HepG2 (cell line): Measurements from ENCODE around the gene UBE2O. TPM values are rescaled to one million over a fixed set of nuclear protein-coding genes. Genes with fewer than 3 reads are reported as not detected.

ENCODE experiments used
- BHLHE40 ChIP-seq: IDR thresholded peaks from 2 replicates; pipeline ENCODE4 v1.6.1; 2011; ENCODE audit warnings: low read length, improper control_type of control experiment
- FOSL2 ChIP-seq: sonication (generic); formaldehyde crosslinking; IDR thresholded peaks from 2 replicates; pipeline ENCODE4 v1.4.0; 2020; ENCODE audit warnings: missing genetic modification reagents
- HDAC1 ChIP-seq: sonication (generic); formaldehyde crosslinking; IDR thresholded peaks from 2 replicates; pipeline ENCODE4 v1.5.1; 2020; ENCODE audit warnings: mild to moderate bottlenecking, missing genetic modification reagents
- HINFP ChIP-seq: sonication (generic); formaldehyde crosslinking; IDR thresholded peaks from 2 replicates; pipeline ENCODE4 v1.4.0; 2020; ENCODE audit warnings: low read depth, mild to moderate bottlenecking, missing genetic modification reagents
- HNF4G ChIP-seq, 2 experiments: sonication (generic) in 1 of 2; formaldehyde crosslinking in 1 of 2; IDR thresholded peaks; 2 replicates each; pipeline versions ENCODE4 v1.4.0 to v1.6.1; 2011 to 2020; ENCODE audit warnings: borderline replicate concordance in 2 of 2, low read depth in 2 of 2, mild to moderate bottlenecking in 2 of 2, low read length in 1 of 2, missing genetic modification reagents in 1 of 2, moderate library complexity in 1 of 2
- KLF13 ChIP-seq: sonication (generic); formaldehyde crosslinking; IDR thresholded peaks from 2 replicates; pipeline ENCODE4 v1.4.0; 2020; ENCODE audit warnings: mild to moderate bottlenecking, missing genetic modification reagents
- LCORL ChIP-seq, 2 experiments: fragments of 450-650 bp in 1 of 2; sonication (generic) in 1 of 2; formaldehyde crosslinking in 1 of 2; IDR thresholded peaks; 2 replicates each; pipeline versions ENCODE4 v1.5.0 to v1.6.1; 2017 to 2020; ENCODE audit warnings: antibody characterized with exemption in 1 of 2, missing genetic modification reagents in 1 of 2
- MATR3 ChIP-seq: sonication (generic); formaldehyde crosslinking; IDR thresholded peaks from 2 replicates; pipeline ENCODE4 v1.4.0; 2020; ENCODE audit warnings: missing genetic modification reagents
- MIER3 ChIP-seq: IDR thresholded peaks from 2 replicates; pipeline ENCODE4 v1.6.1; 2016; ENCODE audit warnings: missing compliant biosample characterization, borderline replicate concordance
- MTA1 ChIP-seq: sonication (generic); formaldehyde crosslinking; IDR thresholded peaks from 2 replicates; pipeline ENCODE4 v1.4.0; 2020; ENCODE audit warnings: missing genetic modification reagents, mild to moderate bottlenecking, borderline replicate concordance
- PAWR ChIP-seq: sonication (generic); formaldehyde crosslinking; IDR thresholded peaks from 2 replicates; pipeline ENCODE4 v1.4.0; 2020; ENCODE audit warnings: missing genetic modification reagents, mild to moderate bottlenecking, borderline replicate concordance
- PCBP2 ChIP-seq: fragments of 200-400 bp; formaldehyde crosslinking; optimal IDR thresholded peaks from 2 replicates; pipeline ENCODE3; 2018; ENCODE audit warnings: low read length, low read depth; ENCODE audit not compliant: poor library complexity, severe bottlenecking
- SMAD3 ChIP-seq: sonication (generic); formaldehyde crosslinking; IDR thresholded peaks from 2 replicates; pipeline ENCODE4 v1.4.0; 2020; ENCODE audit warnings: missing genetic modification reagents
- TEAD2 ChIP-seq: sonication (generic); formaldehyde crosslinking; IDR thresholded peaks from 2 replicates; pipeline ENCODE4 v1.9.0; 2021; ENCODE audit warnings: missing genetic modification reagents
- ZBTB40 ChIP-seq, 2 experiments: fragments of 450-650 bp in 1 of 2; sonication (generic) in 1 of 2; formaldehyde crosslinking in 1 of 2; IDR thresholded peaks; 2 replicates each; pipeline versions ENCODE4 v1.6.1 to v1.8.0; 2016 to 2022; ENCODE audit warnings: antibody characterized with exemption in 1 of 2, mild to moderate bottlenecking in 1 of 2, missing genetic modification reagents in 1 of 2
- ZNF121 ChIP-seq: sonication (generic); formaldehyde crosslinking; IDR thresholded peaks from 2 replicates; pipeline ENCODE4 v1.5.0; 2020; ENCODE audit warnings: mild to moderate bottlenecking, missing genetic modification reagents
- ZNF549 ChIP-seq: sonication (generic); formaldehyde crosslinking; IDR thresholded peaks from 2 replicates; pipeline ENCODE4 v1.5.0; 2020; ENCODE audit warnings: missing genetic modification reagents
- polyA plus RNA-seq, 8 experiments: library from polyadenylated mRNA; depleted of rRNA in 3 of 8; stranded (reverse) in 7 of 8; unstranded in 1 of 8; fragments of >200 nt; fragmentation: Illumina TruSeq in 4 of 8; extraction: Trizol in 4 of 8; gene quantifications; 2 replicates each; pipeline versions ENCODE4 v1.2.1 to v1.2.3, GENCODE V29; 2011 to 2016; ENCODE audit warnings: low read depth in 4 of 8, missing spikeins in 1 of 8, mixed read lengths in 1 of 8; ENCODE audit not compliant: insufficient read depth in 1 of 8
- total RNA-seq, 5 experiments: library from RNA; depleted of rRNA; stranded (reverse); fragments of >200 nt; fragmentation: Illumina TruSeq; extraction: Trizol; gene quantifications; 2 replicates each; pipeline ENCODE4 v1.2.3, GENCODE V29; 2016; ENCODE audit warnings: low read depth in 1 of 5

Gene UBE2O
- total and polyA plus RNA-seq, 2 of the 13 experiments (the other 11 are each of a cell fraction or from before 2014, with no cell fraction given), result 21.5 to 23.5 TPM

GRCh38 chr17:76356803-76357456 lies 96.0 kb downstream of the UBE2O start (continued):
- no peak for TF ChIP-seq MTA1 (CRISPR knock-in tag)
- 0 out of 2 replicates have a peak, but pooled peaks have one; percentile 4 for TF ChIP-seq FOSL2 (CRISPR knock-in tag)
- TF ChIP-seq ZBTB40 (IDR thresholded peaks at IDR 0.05), result no peak
- TF ChIP-seq ZBTB40 (CRISPR knock-in tag; IDR thresholded peaks at IDR 0.05), result no peak
- 0 out of 2 replicates have a peak, but pooled peaks have one; percentile 26 for TF ChIP-seq ZNF121 (CRISPR knock-in tag)
- no peak for TF ChIP-seq BHLHE40
- no peak for TF ChIP-seq TEAD2 (CRISPR knock-in tag)
- no peak for TF ChIP-seq MATR3 (CRISPR knock-in tag)
- TF ChIP-seq HNF4G (IDR thresholded peaks at IDR 0.05; ENCODE audit: borderline replicate concordance, low read depth, low read length), result no peak
- no peak for TF ChIP-seq HNF4G (CRISPR knock-in tag; IDR thresholded peaks at IDR 0.05; ENCODE audit: borderline replicate concordance, low read depth)
- no peak for TF ChIP-seq LCORL (IDR thresholded peaks at IDR 0.05)
- no peak for TF ChIP-seq LCORL (CRISPR knock-in tag; IDR thresholded peaks at IDR 0.05)
- no peak for TF ChIP-seq KLF13 (CRISPR knock-in tag)
- TF ChIP-seq PCBP2, result no peak
- TF ChIP-seq HDAC1 (CRISPR knock-in tag), result no peak
- TF ChIP-seq MIER3 (CRISPR knock-in tag), result no peak
- no peak for TF ChIP-seq PAWR (CRISPR knock-in tag)
- 0 out of 2 replicates have a peak, but pooled peaks have one; percentile 16 for TF ChIP-seq SMAD3 (CRISPR knock-in tag)
- no peak for TF ChIP-seq ZNF549 (CRISPR knock-in tag)
- no peak; the same call in 1 of the 2 replicates for TF ChIP-seq HINFP
